GM12878 (cell line): ENCODE results near the gene DCTN2. TPM values are rescaled to one million over a fixed set of nuclear protein-coding genes. Genes with fewer than 3 reads are reported as not detected.

Experiments used
- BMI1 ChIP-seq: fragments of 450-650 bp; IDR thresholded peaks from 2 replicates; pipeline ENCODE4 v1.6.1; 2016; ENCODE audit warnings: mild to moderate bottlenecking, moderate library complexity, borderline replicate concordance
- CBX5 ChIP-seq: sonication (generic); IDR thresholded peaks from 2 replicates; pipeline ENCODE4 v1.6.1; 2016; ENCODE audit warnings: low read depth, moderate library complexity, mild to moderate bottlenecking, inconsistent platforms
- CHD2 ChIP-seq: IDR thresholded peaks from 2 replicates; pipeline ENCODE4 v1.6.1; 2011; ENCODE audit warnings: low read depth, low read length, improper control_type of control experiment, borderline replicate concordance
- ESRRA ChIP-seq: IDR thresholded peaks from 2 replicates; pipeline ENCODE4 v1.6.1; 2012; ENCODE audit warnings: mild to moderate bottlenecking, low read length, improper control_type of control experiment
- ETV6 ChIP-seq, 2 experiments: fragments of 450-650 bp in 1 of 2; IDR thresholded peaks in 1 of 2; conservative IDR thresholded peaks in 1 of 2; 2 replicates each; pipeline ENCODE4 v1.6.1; 2014; ENCODE audit warnings: antibody characterized with exemption in 1 of 2, borderline replicate concordance in 1 of 2, low read depth in 1 of 2, mild to moderate bottlenecking in 1 of 2, moderate library complexity in 1 of 2
- FOXK2 ChIP-seq: fragments of 450-650 bp; IDR thresholded peaks from 2 replicates; pipeline ENCODE4 v1.6.1; 2017; ENCODE audit warnings: mild to moderate bottlenecking, moderate library complexity
- GABPA ChIP-seq: IDR thresholded peaks from 2 replicates; pipeline ENCODE4 v1.6.1; 2014; ENCODE audit warnings: antibody characterized with exemption, low read depth, mild to moderate bottlenecking, inconsistent platforms
- HDGF ChIP-seq: fragments of 450-650 bp; IDR thresholded peaks from 2 replicates; pipeline ENCODE4 v1.6.1; 2016; ENCODE audit warnings: antibody characterized with exemption
- KLF5 ChIP-seq: fragments of 450-650 bp; IDR thresholded peaks from 2 replicates; pipeline ENCODE4 v1.6.1; 2014; ENCODE audit warnings: mild to moderate bottlenecking; ENCODE audit not compliant: partially characterized antibody
- MYC ChIP-seq: IDR thresholded peaks from 2 replicates; pipeline ENCODE4 v1.6.1; 2011; ENCODE audit warnings: mild to moderate bottlenecking, low read length, moderate library complexity, inconsistent platforms; ENCODE audit not compliant: insufficient read depth, insufficient replicate concordance, insufficient read length, severe bottlenecking
- NBN ChIP-seq: fragments of 450-650 bp; IDR thresholded peaks from 2 replicates; pipeline ENCODE4 v1.6.1; 2016
- NFYB ChIP-seq: IDR thresholded peaks from 2 replicates; pipeline ENCODE4 v1.6.1; 2011; ENCODE audit warnings: low read depth, mild to moderate bottlenecking, low read length, improper control_type of control experiment, moderate library complexity; ENCODE audit not compliant: insufficient read depth
- NR2F1 ChIP-seq: fragments of 450-650 bp; conservative IDR thresholded peaks from 2 replicates; pipeline ENCODE4 v1.6.1; 2017; ENCODE audit warnings: mild to moderate bottlenecking
- PAX5 ChIP-seq: IDR thresholded peaks from 2 replicates; pipeline ENCODE4 v1.6.1; 2011; ENCODE audit warnings: low read depth, low read length, borderline replicate concordance
- POLR2A ChIP-seq: IDR thresholded peaks from 2 replicates; pipeline ENCODE4 v1.6.1; 2011; ENCODE audit warnings: low read depth, mild to moderate bottlenecking, low read length
- RAD21 ChIP-seq: IDR thresholded peaks from 2 replicates; pipeline ENCODE4 v1.6.1; 2011; ENCODE audit warnings: mild to moderate bottlenecking, low read depth, low read length, moderate library complexity; ENCODE audit not compliant: insufficient read depth
- RELA ChIP-seq: fragments of 450-650 bp; IDR thresholded peaks from 2 replicates; pipeline ENCODE4 v1.8.0; 2014; ENCODE audit warnings: borderline replicate concordance; ENCODE audit not compliant: partially characterized antibody
- SMARCA5 ChIP-seq: fragments of 450-650 bp; IDR thresholded peaks from 2 replicates; pipeline ENCODE4 v1.6.1; 2017; ENCODE audit warnings: mild to moderate bottlenecking
- SREBF2 ChIP-seq: IDR thresholded peaks from 2 replicates; pipeline ENCODE4 v1.6.1; 2012; ENCODE audit warnings: mild to moderate bottlenecking, low read length
- SRF ChIP-seq, 2 experiments: IDR thresholded peaks; 2 replicates each; pipeline ENCODE4 v1.6.1; 2011; ENCODE audit warnings: low read depth in 2 of 2, low read length in 2 of 2, mild to moderate bottlenecking in 1 of 2, moderate library complexity in 1 of 2
- STAT1 ChIP-seq: fragments of 450-650 bp; conservative IDR thresholded peaks from 2 replicates; pipeline ENCODE4 v1.6.1; 2014; ENCODE audit warnings: antibody characterized with exemption, mild to moderate bottlenecking
- TARDBP ChIP-seq: IDR thresholded peaks from 2 replicates; pipeline ENCODE4 v1.6.1; 2016; ENCODE audit warnings: borderline replicate concordance
- TCF7 ChIP-seq: IDR thresholded peaks from 2 replicates; pipeline ENCODE4 v1.6.1; 2014; ENCODE audit warnings: antibody characterized with exemption, borderline replicate concordance
- YBX1 ChIP-seq: fragments of 450-650 bp; IDR thresholded peaks from 2 replicates; pipeline ENCODE4 v1.6.1; 2016; ENCODE audit warnings: antibody characterized with exemption
- ZNF622 ChIP-seq: fragments of 450-650 bp; IDR thresholded peaks from 2 replicates; pipeline ENCODE4 v1.6.1; 2017; ENCODE audit warnings: mild to moderate bottlenecking, inconsistent platforms
- polyA plus RNA-seq, 11 experiments: library from polyadenylated mRNA; depleted of rRNA in 4 of 11; unstranded in 6 of 11; stranded (reverse) in 5 of 11; fragments of >200 nt; fragmentation: Nextera tagmentation in 4 of 11; fragmentation: Illumina TruSeq in 1 of 11; extraction: Ambion mirVana in 4 of 11; extraction: Trizol in 1 of 11; gene quantifications; 1 replicate in 1 of 11; 2 replicates in 10 of 11; pipeline versions ENCODE4 v1.2.1 to v1.2.3, GENCODE V29; 2011 to 2016; ENCODE audit warnings: inconsistent platforms in 2 of 11, missing spikeins in 2 of 11, low read depth in 1 of 11
- total RNA-seq, 4 experiments: library from RNA; depleted of rRNA in 3 of 4; stranded (reverse); fragments of >200 nt in 3 of 4; fragmentation: Illumina TruSeq in 1 of 4; extraction: Trizol in 1 of 4; gene quantifications; 2 replicates each; pipeline versions ENCODE4 v1.2.1 to v1.2.3, GENCODE V29; 2013 to 2021
- TF ChIP-seq, protein P1 (sequence below): fragments of 450-650 bp; IDR thresholded peaks from 2 replicates; pipeline ENCODE4 v1.6.1; 2018; ENCODE audit warnings: mild to moderate bottlenecking, low read depth, moderate library complexity; ENCODE audit not compliant: partially characterized antibody
- TF ChIP-seq, protein P2 (sequence below): fragments of 450-650 bp; conservative IDR thresholded peaks from 2 replicates; pipeline ENCODE4 v1.6.1; 2017; ENCODE audit warnings: mild to moderate bottlenecking, moderate library complexity
- TF ChIP-seq, protein P3 (sequence below): IDR thresholded peaks from 2 replicates; pipeline ENCODE4 v1.6.1; 2012; ENCODE audit warnings: low read depth, low read length, improper control_type of control experiment

The DCTN2 gene
- total and polyA plus RNA-seq, 10 of the 15 experiments (the other 5 are each of a cell fraction or from before 2014, with no cell fraction given): 32.3 to 171 (median 100) TPM

DNA sequence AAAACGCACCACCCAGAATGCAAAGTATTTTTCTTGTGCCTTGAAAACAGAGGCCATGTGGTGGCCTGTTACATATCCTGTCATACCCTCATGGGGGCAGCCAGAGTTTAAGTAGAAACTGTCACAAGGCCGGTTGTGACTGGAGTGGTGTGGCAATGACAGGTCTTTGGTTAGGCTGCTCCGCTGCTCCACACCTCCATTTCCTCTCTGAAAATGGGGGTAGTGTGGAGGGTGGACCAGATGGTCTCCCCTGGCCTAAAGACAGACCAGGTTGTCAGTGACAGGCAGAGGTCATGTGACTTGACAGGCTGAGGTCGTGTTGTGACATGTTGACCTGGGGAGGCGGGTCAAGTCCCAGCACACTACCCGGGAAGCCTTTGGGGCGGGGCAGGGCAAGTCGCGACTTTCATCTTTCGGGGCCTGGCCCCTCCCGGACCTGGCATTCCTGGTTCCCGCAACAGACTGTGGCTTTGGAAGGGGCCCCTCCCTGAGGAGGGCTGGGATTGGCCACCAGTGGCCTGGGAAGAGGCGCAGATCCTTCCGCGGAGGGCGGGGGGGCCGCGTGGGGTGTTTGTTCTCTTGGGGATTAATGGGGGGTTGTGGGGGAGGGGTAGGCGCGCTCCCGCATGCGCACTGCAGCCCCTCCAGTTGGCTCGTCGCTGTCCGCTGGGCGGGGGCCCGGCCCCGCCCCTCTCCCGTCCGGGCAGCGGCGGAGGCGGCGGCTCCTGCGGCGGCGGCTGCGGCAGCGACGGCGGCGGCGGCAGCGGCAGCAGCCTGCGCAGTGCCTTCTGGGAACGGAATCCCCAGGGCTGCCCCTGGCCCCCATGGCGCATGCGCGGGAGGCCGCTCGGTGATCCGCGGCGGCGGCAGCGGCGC is 24.7 kb downstream of the DCTN2 start, which contains the start of gene MBD6 (continued):
- peak; percentile 88; the same call in 1 of the 2 replicates for TF ChIP-seq HDGF
- no peak for TF ChIP-seq CBX5
- TF ChIP-seq ETV6 (conservative IDR thresholded peaks at IDR 0.05 in 1 of 2, IDR thresholded peaks at IDR 0.05 in 1 of 2; ENCODE audit: borderline replicate concordance in 1 of 2, low read depth in 1 of 2): no peak
- no peak for TF ChIP-seq YBX1
- TF ChIP-seq, protein P1, sequence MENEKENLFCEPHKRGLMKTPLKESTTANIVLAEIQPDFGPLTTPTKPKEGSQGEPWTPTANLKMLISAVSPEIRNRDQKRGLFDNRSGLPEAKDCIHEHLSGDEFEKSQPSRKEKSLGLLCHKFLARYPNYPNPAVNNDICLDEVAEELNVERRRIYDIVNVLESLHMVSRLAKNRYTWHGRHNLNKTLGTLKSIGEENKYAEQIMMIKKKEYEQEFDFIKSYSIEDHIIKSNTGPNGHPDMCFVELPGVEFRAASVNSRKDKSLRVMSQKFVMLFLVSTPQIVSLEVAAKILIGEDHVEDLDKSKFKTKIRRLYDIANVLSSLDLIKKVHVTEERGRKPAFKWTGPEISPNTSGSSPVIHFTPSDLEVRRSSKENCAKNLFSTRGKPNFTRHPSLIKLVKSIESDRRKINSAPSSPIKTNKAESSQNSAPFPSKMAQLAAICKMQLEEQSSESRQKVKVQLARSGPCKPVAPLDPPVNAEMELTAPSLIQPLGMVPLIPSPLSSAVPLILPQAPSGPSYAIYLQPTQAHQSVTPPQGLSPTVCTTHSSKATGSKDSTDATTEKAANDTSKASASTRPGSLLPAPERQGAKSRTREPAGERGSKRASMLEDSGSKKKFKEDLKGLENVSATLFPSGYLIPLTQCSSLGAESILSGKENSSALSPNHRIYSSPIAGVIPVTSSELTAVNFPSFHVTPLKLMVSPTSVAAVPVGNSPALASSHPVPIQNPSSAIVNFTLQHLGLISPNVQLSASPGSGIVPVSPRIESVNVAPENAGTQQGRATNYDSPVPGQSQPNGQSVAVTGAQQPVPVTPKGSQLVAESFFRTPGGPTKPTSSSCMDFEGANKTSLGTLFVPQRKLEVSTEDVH: no peak
- TF ChIP-seq POLR2A: peak; percentile 86
- no peak for TF ChIP-seq ESRRA
- TF ChIP-seq NBN: peak; percentile 85
- TF ChIP-seq, protein P2, sequence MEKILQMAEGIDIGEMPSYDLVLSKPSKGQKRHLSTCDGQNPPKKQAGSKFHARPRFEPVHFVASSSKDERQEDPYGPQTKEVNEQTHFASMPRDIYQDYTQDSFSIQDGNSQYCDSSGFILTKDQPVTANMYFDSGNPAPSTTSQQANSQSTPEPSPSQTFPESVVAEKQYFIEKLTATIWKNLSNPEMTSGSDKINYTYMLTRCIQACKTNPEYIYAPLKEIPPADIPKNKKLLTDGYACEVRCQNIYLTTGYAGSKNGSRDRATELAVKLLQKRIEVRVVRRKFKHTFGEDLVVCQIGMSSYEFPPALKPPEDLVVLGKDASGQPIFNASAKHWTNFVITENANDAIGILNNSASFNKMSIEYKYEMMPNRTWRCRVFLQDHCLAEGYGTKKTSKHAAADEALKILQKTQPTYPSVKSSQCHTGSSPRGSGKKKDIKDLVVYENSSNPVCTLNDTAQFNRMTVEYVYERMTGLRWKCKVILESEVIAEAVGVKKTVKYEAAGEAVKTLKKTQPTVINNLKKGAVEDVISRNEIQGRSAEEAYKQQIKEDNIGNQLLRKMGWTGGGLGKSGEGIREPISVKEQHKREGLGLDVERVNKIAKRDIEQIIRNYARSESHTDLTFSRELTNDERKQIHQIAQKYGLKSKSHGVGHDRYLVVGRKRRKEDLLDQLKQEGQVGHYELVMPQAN: peak; percentile 52; the same call in 1 of the 2 replicates
- TF ChIP-seq STAT1: peak; percentile 88; the same call in 1 of the 2 replicates
- no peak for TF ChIP-seq KLF5
- no peak for TF ChIP-seq TCF7
- TF ChIP-seq PAX5: no peak
- peak; percentile 34; the same call in 1 of the 2 replicates for TF ChIP-seq CHD2
- TF ChIP-seq RAD21: no peak
- TF ChIP-seq MYC: peak; percentile 30
- no peak for TF ChIP-seq TARDBP
- TF ChIP-seq SREBF2: no peak
- peak; percentile 74 for TF ChIP-seq FOXK2
- TF ChIP-seq NFYB: no peak
- TF ChIP-seq SMARCA5: peak; percentile 38; the same call in 1 of the 2 replicates
- TF ChIP-seq SRF (IDR thresholded peaks at IDR 0.05; ENCODE audit: low read depth in 2 of 2, low read length in 2 of 2): no peak
- no peak for TF ChIP-seq ZNF622
- peak; percentile 98 for TF ChIP-seq NR2F1
- no peak for TF ChIP-seq RELA
- TF ChIP-seq BMI1: no peak
- TF ChIP-seq, protein P3, sequence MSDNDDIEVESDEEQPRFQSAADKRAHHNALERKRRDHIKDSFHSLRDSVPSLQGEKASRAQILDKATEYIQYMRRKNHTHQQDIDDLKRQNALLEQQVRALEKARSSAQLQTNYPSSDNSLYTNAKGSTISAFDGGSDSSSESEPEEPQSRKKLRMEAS: peak; percentile 76; the same call in 1 of the 2 replicates
- no peak for TF ChIP-seq GABPA
